SJCRH30 (cell line): Measurements from ENCODE around the gene KCP. TPM values are rescaled to one million over a fixed set of nuclear protein-coding genes. Genes with fewer than 3 reads are reported as not detected.

Source experiments
- DNase-seq, 2 experiments: peaks; one replicate each; pipeline ENCODE4 v3.0.0-alpha.2; 2015 to 2020
- H3K27ac ChIP-seq: fragments of 250-450 bp; sonication (Bioruptor Pico); 2 replicates; pipeline ENCODE4 v1.5.1; 2020; ENCODE audit warnings: mild to moderate bottlenecking, moderate library complexity
- H3K27me3 ChIP-seq: fragments of 250-450 bp; sonication (Bioruptor Pico); 2 replicates; pipeline ENCODE4 v1.5.1; 2020; ENCODE audit warnings: mild to moderate bottlenecking, moderate library complexity
- H3K36me3 ChIP-seq: fragments of 250-450 bp; sonication (Bioruptor Pico); 2 replicates; pipeline ENCODE4 v1.5.1; 2020; ENCODE audit warnings: mild to moderate bottlenecking, moderate library complexity
- H3K4me1 ChIP-seq: fragments of 250-450 bp; sonication (Bioruptor Pico); 2 replicates; pipeline ENCODE4 v1.5.1; 2020; ENCODE audit warnings: mild to moderate bottlenecking, moderate library complexity
- H3K4me3 ChIP-seq: fragments of 250-450 bp; sonication (Bioruptor Pico); 2 replicates; pipeline ENCODE4 v1.5.1; 2020; ENCODE audit warnings: mild to moderate bottlenecking, moderate library complexity
- H3K9me3 ChIP-seq: fragments of 250-450 bp; sonication (Bioruptor Pico); replicated peaks from 2 replicates; pipeline ENCODE4 v1.5.1; 2020; ENCODE audit warnings: mild to moderate bottlenecking, moderate library complexity
- total RNA-seq: library from RNA; depleted of rRNA; stranded (reverse); fragments of >200 nt; shearing (Covaris generic); gene quantifications from 2 replicates; pipeline ENCODE4 v1.2.3, GENCODE V29; 2014

Gene KCP
- total RNA-seq, 1 experiment from 2014 or later = 0.20 TPM

GRCh38 chr7:128874140-128875031 is 36.1 kb downstream of the KCP start:
- Histone ChIP-seq H3K4me3 (no peak overlapping the region), H3K4me1 (no peaks in the 10 kb centered on the region), H3K27ac (no peak overlapping the region), H3K36me3 (no peaks in the 10 kb centered on the region), H3K27me3 (no peaks in the 10 kb centered on the region; the same call in 1 of the 2 replicates), H3K9me3 (no peaks in the 10 kb centered on the region)
- DNase-seq = no peak

- Histone ChIP-seq H3K4me1 (peaks cover 5% of the 10 kb centered on the region), H3K27ac (no peak overlapping the region), H3K9me3 (no peaks in the 10 kb centered on the region), H3K36me3 (no peaks in the 10 kb centered on the region), H3K27me3 (no peaks in the 10 kb centered on the region; the same call in 1 of the 2 replicates), H3K4me3 (no peak overlapping the region)
- DNase-seq = no peak
These were observed 37.3 kb downstream of the KCP start for GRCh38 chr7:128873234-128873633.

- Histone ChIP-seq H3K27ac (no peak overlapping the region), H3K4me1 (peaks cover 11% of the 10 kb centered on the region), H3K9me3 (no peaks in the 10 kb centered on the region), H3K27me3 (no peaks in the 10 kb centered on the region; the same call in 1 of the 2 replicates), H3K4me3 (no peak overlapping the region), H3K36me3 (no peaks in the 10 kb centered on the region)
- DNase-seq = no peak
These were observed 38.1 kb downstream of the KCP start for GRCh38 chr7:128872394-128872824.

- Histone ChIP-seq H3K36me3 (no peaks in the 10 kb centered on the region), H3K27me3 (no peaks in the 10 kb centered on the region; the same call in 1 of the 2 replicates), H3K4me3 (no peak overlapping the region), H3K4me1 (peaks cover 11% of the 10 kb centered on the region), H3K27ac (no peak overlapping the region), H3K9me3 (no peaks in the 10 kb centered on the region)
- DNase-seq = peak in 1 of 2 experiments; percentile 41
These were observed 39.5 kb downstream of the KCP start for GRCh38 chr7:128871050-128871449.

GRCh38 chr7:128869944-128870285 is 40.6 kb downstream of the KCP start:
- Histone ChIP-seq H3K9me3 (no peaks in the 10 kb centered on the region), H3K4me1 (peaks cover 11% of the 10 kb centered on the region), H3K27ac (no peak overlapping the region)

GRCh38 chr7:128869138-128869943 is 41.2 kb downstream of the KCP start:
- Histone ChIP-seq H3K36me3 (no peaks in the 10 kb centered on the region), H3K4me1 (peaks cover 11% of the 10 kb centered on the region), H3K9me3 (no peaks in the 10 kb centered on the region), H3K27me3 (no peaks in the 10 kb centered on the region), H3K27ac (no peak overlapping the region), H3K4me3 (peak overlapping the region; percentile 55)
- peak in 1 of 2 experiments; percentile 56 for DNase-seq

More at GRCh38 chr7:128869944-128870285, 40.6 kb downstream of the KCP start:
- DNase-seq = no peak
- Histone ChIP-seq H3K36me3 (no peaks in the 10 kb centered on the region), H3K27me3 (no peaks in the 10 kb centered on the region), H3K4me3 (peak overlapping the region; percentile 55)

GRCh38 chr7:128868624-128869137 is 41.8 kb downstream of the KCP start:
- H3K27me3 ChIP-seq = no peaks in the 10 kb centered on the region
- peak overlapping the region; percentile 55 for H3K4me3 ChIP-seq
- no peaks in the 10 kb centered on the region for H3K9me3 ChIP-seq
- DNase-seq = no peak
- no peaks in the 10 kb centered on the region for H3K36me3 ChIP-seq
- H3K4me1 ChIP-seq = peaks cover 11% of the 10 kb centered on the region
- no peak overlapping the region for H3K27ac ChIP-seq

GRCh38 chr7:128867842-128868623 is 42.5 kb downstream of the KCP start:
- peak; percentile 51 to 79 for DNase-seq
- Histone ChIP-seq H3K4me3 (no peak overlapping the region), H3K4me1 (peaks cover 11% of the 10 kb centered on the region), H3K27ac (no peak overlapping the region), H3K27me3 (no peaks in the 10 kb centered on the region), H3K9me3 (no peaks in the 10 kb centered on the region), H3K36me3 (no peaks in the 10 kb centered on the region)

- Histone ChIP-seq H3K4me1 (peaks cover 11% of the 10 kb centered on the region), H3K36me3 (no peaks in the 10 kb centered on the region), H3K9me3 (no peaks in the 10 kb centered on the region), H3K27me3 (no peaks in the 10 kb centered on the region), H3K4me3 (no peak overlapping the region), H3K27ac (no peak overlapping the region)
- DNase-seq = no peak
These were observed 43.3 kb downstream of the KCP start for GRCh38 chr7:128867241-128867640.

- no peaks in the 10 kb centered on the region for H3K9me3 ChIP-seq
- H3K4me1 ChIP-seq = peaks cover 11% of the 10 kb centered on the region
- H3K27ac ChIP-seq = no peak overlapping the region
- no peak overlapping the region for H3K4me3 ChIP-seq
- DNase-seq = no peak
- H3K27me3 ChIP-seq = no peaks in the 10 kb centered on the region
- H3K36me3 ChIP-seq = no peaks in the 10 kb centered on the region
These were observed 44.3 kb downstream of the KCP start for GRCh38 chr7:128865996-128866877.

- no peak for DNase-seq
- Histone ChIP-seq H3K36me3 (no peaks in the 10 kb centered on the region), H3K27me3 (no peaks in the 10 kb centered on the region), H3K9me3 (no peaks in the 10 kb centered on the region), H3K4me1 (peaks cover 11% of the 10 kb centered on the region), H3K27ac (no peak overlapping the region), H3K4me3 (no peak overlapping the region)
These were observed 45.2 kb downstream of the KCP start for GRCh38 chr7:128865303-128865702.

- Histone ChIP-seq H3K36me3 (peaks cover 6% of the 10 kb centered on the region; the same call in 1 of the 2 replicates), H3K4me3 (peak overlapping the region; percentile 74), H3K9me3 (no peaks in the 10 kb centered on the region), H3K27ac (peak overlapping the region; percentile 6; the same call in 1 of the 2 replicates), H3K4me1 (peaks cover 9% of the 10 kb centered on the region), H3K27me3 (no peaks in the 10 kb centered on the region)
- DNase-seq = peak; percentile 75 to 79
These were observed 47.0 kb downstream of the KCP start for GRCh38 chr7:128863433-128863989.
